Inflammatory macrophage (primary cell): ENCODE results near the gene PLEKHA7.
"Not testable (repeated sequence)": the region's sequence is repeated elsewhere in the genome, so short reads cannot be mapped to it uniquely, and the experiment has no call there.

Experiments used
- DNase-seq, 2 donors: peaks; one replicate each; pipeline ENCODE4 v3.0.0-alpha.2; 2020 to 2022

Gene PLEKHA7

GRCh38 chr11:16975906-16976305 is 38.3 kb downstream of the PLEKHA7 start:
- DNase-seq: no peak

DNA sequence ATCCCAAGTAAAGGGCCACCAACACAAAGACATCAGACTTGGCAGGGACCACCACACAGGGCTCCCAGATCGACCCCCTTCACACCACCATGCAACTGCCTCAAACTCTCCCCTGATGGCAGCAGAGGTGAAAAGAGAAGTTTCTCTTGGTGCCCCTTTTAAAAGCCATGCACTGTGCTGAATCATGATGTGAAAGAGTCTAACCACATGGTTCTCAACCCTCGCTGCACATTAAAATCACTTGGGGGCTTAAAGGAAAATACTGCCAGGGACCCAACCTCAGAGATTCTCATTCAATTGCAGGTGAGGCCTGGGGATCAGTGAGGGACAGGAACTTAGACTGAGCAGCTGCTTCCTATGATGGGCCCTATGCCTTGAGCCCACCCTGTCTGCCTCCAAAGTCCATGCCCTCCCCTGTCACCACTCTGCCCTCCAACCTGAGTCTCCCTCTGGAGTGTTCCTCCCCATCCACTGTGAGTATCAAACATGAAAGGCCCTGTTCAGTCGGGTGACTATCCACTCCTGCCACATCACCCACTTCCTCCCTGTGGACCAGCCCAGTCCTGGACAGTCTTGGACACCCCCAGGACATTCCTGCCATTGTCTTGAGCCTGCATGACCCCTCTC is 40.8 kb downstream of the PLEKHA7 start:
- no peak for DNase-seq

GRCh38 chr11:16969010-16969999 is 44.9 kb downstream of the PLEKHA7 start:
- no peak for DNase-seq

DNA sequence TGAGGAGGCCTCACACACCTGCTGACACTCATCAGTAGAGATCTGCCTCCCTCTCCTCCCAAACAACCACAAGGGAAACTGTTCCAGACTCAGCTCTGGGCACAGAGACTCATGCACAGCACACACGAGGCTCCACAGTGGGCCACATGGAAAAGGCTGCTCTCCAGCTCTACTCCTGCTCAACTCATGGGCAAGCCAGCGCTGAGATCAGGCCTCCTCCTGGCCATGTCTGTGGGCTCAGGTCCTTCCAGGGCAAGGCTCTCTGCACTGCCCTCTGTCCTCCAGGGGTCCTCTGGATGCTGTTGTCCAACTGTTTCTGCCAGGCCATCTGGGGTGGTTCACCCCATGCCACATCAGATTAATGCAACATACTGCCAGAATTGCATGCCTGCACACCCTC is 46.0 kb downstream of the PLEKHA7 start:
- DNase-seq: no peak

DNA sequence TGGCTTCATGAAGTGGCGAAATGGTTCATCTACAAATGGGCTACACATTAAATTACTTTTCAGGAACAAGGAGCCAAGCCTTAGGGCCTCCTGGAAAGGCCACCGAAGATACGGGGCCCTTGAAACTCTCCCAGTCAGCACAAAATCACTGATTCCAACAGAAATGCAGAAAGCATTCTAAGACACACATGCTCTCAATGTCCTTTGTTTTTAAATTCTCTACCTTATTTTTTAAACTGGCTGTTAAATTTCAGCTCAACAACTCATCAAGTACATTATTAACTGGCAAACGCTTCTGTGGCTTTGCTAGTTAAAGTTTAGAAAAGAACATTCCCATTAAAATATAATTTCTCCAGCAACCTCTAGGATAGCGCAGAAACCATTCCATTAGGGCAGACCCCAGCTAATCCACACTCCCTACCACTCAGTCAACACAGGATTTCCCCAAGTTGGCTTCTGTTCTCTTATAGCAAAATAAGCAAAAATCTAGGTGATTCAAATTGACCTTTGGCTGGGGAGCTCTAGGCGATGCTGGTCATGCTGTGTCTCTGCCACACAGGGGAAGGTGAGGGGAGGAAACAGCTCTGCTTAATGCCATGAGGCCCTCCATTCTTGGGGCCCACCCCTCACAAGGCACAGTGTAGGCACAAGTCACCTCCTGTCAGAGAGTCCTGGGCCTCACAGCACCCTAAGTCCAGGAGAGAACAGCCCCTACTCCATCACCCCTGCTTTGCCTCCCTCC is 47.1 kb downstream of the PLEKHA7 start:
- no peak for DNase-seq

DNA sequence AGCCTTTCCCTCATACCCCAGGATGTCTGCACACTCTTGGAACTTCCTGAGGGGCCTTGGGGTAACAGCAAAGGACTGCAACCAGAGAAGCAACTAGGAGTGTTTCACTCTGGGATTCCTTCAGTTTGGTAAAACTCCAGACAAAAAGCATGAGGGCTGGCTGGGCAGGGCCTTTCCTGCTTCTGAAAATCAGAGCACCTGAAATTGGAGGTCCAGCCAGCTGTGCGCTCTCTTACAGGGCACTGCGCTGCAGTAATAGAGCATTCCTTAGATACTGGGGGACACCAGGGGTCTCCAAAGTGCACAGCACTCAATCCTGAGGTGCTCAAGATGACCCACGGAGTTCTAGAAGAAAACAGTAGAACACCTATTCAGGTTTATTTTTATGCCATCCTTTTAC is 49.7 kb downstream of the PLEKHA7 start:
- no peak for DNase-seq

DNA sequence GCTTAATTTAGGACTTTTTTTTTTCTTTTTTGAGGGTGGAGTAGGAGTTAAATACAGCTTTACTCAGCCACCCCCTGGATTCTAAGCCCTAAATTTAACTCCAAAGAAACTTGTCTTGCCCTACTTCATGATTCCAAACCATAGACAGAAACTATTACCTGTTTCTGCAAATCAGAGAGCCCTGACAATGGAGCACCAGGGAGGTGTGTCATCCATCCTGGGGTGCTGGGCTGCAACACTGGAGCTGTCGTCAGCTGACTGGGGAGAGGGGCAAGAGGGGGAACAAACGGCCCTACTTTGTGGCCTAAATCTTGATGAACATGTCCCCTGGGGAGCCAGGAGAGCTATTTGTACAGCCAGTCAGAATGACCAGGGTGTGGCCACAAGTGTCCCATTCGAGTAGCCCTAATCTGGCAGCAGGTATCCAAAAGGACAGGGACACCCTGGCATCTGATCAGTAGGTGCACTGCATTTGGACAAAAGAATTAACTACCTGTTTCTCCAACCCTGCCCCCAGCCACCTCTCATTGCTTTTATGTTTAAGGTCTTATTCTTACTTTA is 50.8 kb downstream of the PLEKHA7 start:
- no peak for DNase-seq

GRCh38 chr11:16962589-16962988 is 51.6 kb downstream of the PLEKHA7 start:
- DNase-seq: not testable (repeated sequence)

GRCh38 chr11:16962146-16962545 is 52.1 kb downstream of the PLEKHA7 start:
- no peak for DNase-seq

- no peak for DNase-seq
These were observed 54.0 kb downstream of the PLEKHA7 start for GRCh38 chr11:16960250-16960649.

- DNase-seq: no peak
These were observed 54.6 kb downstream of the PLEKHA7 start for GRCh38 chr11:16959602-16960001.

GRCh38 chr11:16958833-16959232 is 55.4 kb downstream of the PLEKHA7 start:
- no peak for DNase-seq

DNA sequence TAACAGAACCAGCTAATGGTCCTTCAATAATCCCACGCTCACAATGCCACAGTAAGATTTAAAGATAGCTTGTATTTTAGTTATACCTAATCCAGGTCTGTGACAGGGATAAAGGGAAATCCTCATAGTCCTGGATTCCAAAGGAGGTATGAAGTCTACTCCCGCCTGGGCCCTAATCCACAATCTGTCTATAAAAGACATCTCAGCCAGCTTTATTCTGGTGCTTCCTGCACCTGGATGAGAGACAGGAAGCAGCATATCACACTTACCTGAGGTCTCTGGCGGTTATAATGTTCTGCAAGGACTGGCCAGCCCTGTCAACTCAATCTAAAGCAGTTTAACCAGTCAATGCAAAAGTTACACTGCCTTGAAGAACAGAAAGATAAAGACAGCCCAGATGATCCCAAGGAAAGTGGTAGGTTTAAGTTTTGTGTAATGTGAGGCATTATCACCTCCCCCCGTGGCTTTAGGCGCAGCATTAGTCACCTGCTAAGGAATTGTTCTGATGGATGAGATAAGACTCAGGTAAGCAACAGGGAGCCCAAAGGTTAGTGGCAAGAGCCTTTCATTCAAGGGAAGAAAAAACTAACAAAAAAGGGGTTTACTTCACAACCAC is 57.6 kb downstream of the PLEKHA7 start:
- DNase-seq: no peak

- DNase-seq: no peak
These were observed 60.6 kb downstream of the PLEKHA7 start for GRCh38 chr11:16953663-16954062.

- no peak for DNase-seq
These were observed 67.5 kb downstream of the PLEKHA7 start for GRCh38 chr11:16946477-16947282.

- peak; percentile 36 to 63 for DNase-seq
These were observed 68.3 kb downstream of the PLEKHA7 start for GRCh38 chr11:16945671-16946469.

DNA sequence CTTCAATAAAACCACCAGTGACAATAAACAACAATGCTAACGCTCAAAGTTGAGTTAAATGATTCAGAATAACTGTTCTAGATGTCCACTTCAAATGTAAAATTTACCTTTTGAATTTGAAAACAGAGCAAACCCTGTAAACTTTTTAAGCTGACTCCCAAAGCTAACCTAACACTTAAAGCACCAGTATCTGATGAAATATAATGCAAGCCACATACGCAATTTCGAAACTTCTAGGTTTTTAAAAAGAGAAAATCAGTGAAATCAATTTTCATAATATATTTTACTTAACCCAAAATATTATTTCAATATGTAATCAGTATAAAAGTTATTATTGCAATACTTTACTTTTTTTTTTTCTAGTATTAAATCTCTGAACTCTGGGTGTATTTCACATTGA is 71.3 kb downstream of the PLEKHA7 start:
- no peak for DNase-seq

DNA sequence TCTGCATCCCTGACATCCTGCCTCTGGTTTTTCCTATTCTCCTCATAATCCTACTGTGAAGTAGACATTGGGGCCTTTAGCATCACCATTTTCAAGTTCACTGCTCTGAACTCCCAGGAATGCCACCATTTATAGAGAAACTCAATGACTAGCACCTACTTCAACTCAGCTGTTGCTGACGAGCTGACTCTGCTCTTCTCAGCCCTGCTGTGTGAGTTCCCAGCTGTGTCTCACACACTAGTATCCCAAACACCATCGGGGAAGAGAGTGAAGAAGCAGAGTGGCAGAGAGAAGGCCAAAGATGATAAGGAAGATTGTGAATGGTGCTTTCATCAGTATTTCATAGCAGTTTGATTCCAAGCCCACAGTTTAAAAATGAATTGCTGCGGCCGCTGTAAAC is 71.9 kb downstream of the PLEKHA7 start:
- DNase-seq: no peak

- no peak for DNase-seq
These were observed 72.3 kb downstream of the PLEKHA7 start for GRCh38 chr11:16941935-16942334.

- no peak for DNase-seq
These were observed 76.2 kb downstream of the PLEKHA7 start for GRCh38 chr11:16938061-16938460.

GRCh38 chr11:16936643-16937042 is 77.6 kb downstream of the PLEKHA7 start:
- no peak for DNase-seq
